Aorta (tissue), 5 donors: ENCODE measurements around the gene QTRT2. TPM values are rescaled to one million over a fixed set of nuclear protein-coding genes. Genes with fewer than 3 reads are reported as not detected.

Experiments used
- ATAC-seq: fragments of 200-7000 bp; cut with Tn5 transposase; one replicate; pipeline ENCODE4 v1.9.1; 2022; ENCODE audit warnings: moderate library complexity; ENCODE audit not compliant: low FRiP score
- DNase-seq, 2 donors: peaks; one replicate each; pipeline ENCODE4 v3.0.0-alpha.2; 2020
- H3K27ac ChIP-seq, 2 donors: one replicate each; pipeline ENCODE4 v1.5.1; 2013; ENCODE audit warnings: low read length in 2 of 2, mild to moderate bottlenecking in 2 of 2, moderate library complexity in 2 of 2, control low read depth in 1 of 2, inconsistent platforms in 1 of 2, low read depth in 1 of 2
- H3K27me3 ChIP-seq, 2 donors: one replicate each; pipeline ENCODE4 v1.6.1; 2013; ENCODE audit warnings: control low read depth in 1 of 2, low read length in 1 of 2, mild to moderate bottlenecking in 1 of 2, moderate library complexity in 1 of 2; ENCODE audit not compliant: insufficient read depth in 2 of 2, control insufficient read depth in 1 of 2
- H3K36me3 ChIP-seq, 2 donors: one replicate each; pipeline ENCODE4 v1.6.1; 2013; ENCODE audit warnings: control low read depth in 1 of 2, low read length in 1 of 2, mild to moderate bottlenecking in 1 of 2; ENCODE audit not compliant: insufficient read depth in 2 of 2, control insufficient read depth in 1 of 2
- H3K4me1 ChIP-seq, 2 donors: one replicate each; pipeline ENCODE4 v1.6.1; 2013; ENCODE audit warnings: low read length in 2 of 2, control low read depth in 1 of 2, mild to moderate bottlenecking in 1 of 2, moderate library complexity in 1 of 2; ENCODE audit not compliant: insufficient read depth in 2 of 2, control insufficient read depth in 1 of 2
- H3K4me3 ChIP-seq, 2 donors: one replicate each; pipeline ENCODE4 v1.5.1; 2013; ENCODE audit warnings: low read length in 2 of 2, control low read depth in 1 of 2, mild to moderate bottlenecking in 1 of 2
- H3K9me3 ChIP-seq: one replicate; pipeline ENCODE4 v1.6.1; 2013; ENCODE audit warnings: mild to moderate bottlenecking, low read length; ENCODE audit not compliant: control insufficient read depth
- WGBS, 2 donors: extraction: QIAGEN DNeasy Blood & Tissue Kit; methylation state at CpG; one replicate each; pipeline ENCODE4 v1.1.7; 2013; 5-methylcytosine and 5-hydroxymethylcytosine counted together
- intact Hi-C, 2 donors: fragments of 100-400 bp; cut with DNase I; formaldehyde crosslinking; loops; one replicate each; pipeline versions ENCODE4 v1.14.2 to v1.15.0; 2022
- polyA plus RNA-seq, 2 donors: library from polyadenylated mRNA; stranded (reverse); fragments of 200-250 nt; gene quantifications; one replicate each; pipeline ENCODE4 v1.2.3, GENCODE V29; 2013
- total RNA-seq, 2 donors: library from RNA; stranded (reverse); fragmentation: NEBNext Ultra II Directional; extraction: Animal tissue kit (Norgen Biotek cat#: 25700); gene quantifications; one replicate each; pipeline ENCODE4 v1.2.1, GENCODE V29; 2021
- donor health status: healthy with polysubstance abuse.
- donor health status: Bipolar disorder and iron deficiency.
- donor health status: DM: no; HTN: no; CAD: no.
- donor health status: DM: no; HTN: no; CAD: no.
- donor health status: DM: yes; HTN: yes; CAD: no.

The QTRT2 gene
- total and polyA plus RNA-seq, 4 donors, result 4.5 to 23.4 (median 10.4) TPM

DNA sequence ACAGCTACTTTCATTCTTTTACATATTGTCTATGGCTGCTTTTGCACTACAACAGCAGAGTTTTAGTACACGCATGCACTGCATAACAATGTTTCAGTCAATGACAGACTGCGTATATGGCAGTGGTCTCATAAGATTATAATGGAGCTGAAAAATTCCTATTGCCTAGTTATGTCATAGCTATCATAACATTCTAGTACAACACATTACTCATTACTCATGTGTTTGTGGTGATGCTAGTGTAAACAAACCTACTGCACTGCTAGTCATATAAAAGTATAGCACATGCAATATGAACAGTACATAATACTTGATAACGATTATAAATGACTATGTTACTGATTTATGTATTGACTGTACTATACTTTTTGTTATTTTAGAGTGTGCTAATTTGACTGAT is 47.9 kb downstream of the QTRT2 start:
- Histone ChIP-seq H3K27me3 (no peaks in the 10 kb centered on the region), H3K4me3 (no peak overlapping the region), H3K9me3 (no peaks in the 10 kb centered on the region), H3K27ac (no peak overlapping the region), H3K36me3 (no peaks in the 10 kb centered on the region), H3K4me1 (no peaks in the 10 kb centered on the region)
- DNase-seq (no peak), ATAC-seq (no peak)
- WGBS, 2 donors, result 83 to 84% methylated on average over 3 of the region's 3 CpGs
- intact Hi-C loops, result no loop called here

DNA sequence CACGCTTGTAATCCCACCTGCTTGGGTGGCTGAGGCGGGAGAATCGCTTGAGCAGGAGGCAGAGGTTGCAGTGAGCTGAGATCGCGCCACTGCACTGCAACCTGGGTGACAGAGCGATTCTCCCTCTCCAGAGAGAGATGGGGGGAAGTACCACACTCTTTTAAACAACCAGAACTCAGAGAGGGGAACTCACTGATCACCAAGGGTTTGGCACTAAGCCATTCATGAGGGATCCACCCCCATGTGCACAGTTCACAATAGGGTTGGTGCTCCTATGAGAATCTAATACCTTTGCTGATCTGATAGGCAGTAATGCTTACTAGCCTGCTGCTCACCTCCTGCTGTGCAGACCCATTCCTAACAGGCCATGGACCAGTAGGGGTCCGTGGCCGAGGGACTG is 51.6 kb downstream of the QTRT2 start:
- 95 to 97% methylated on average over 8 of the region's 8 CpGs for WGBS, 2 donors
- intact Hi-C loops, result no loop called here
- no peak for DNase-seq
- Histone ChIP-seq H3K36me3 (no peaks in the 10 kb centered on the region), H3K27ac (no peak overlapping the region), H3K4me3 (no peak overlapping the region), H3K9me3 (no peaks in the 10 kb centered on the region), H3K27me3 (no peaks in the 10 kb centered on the region), H3K4me1 (no peaks in the 10 kb centered on the region)
- ATAC-seq, result no peak

DNA sequence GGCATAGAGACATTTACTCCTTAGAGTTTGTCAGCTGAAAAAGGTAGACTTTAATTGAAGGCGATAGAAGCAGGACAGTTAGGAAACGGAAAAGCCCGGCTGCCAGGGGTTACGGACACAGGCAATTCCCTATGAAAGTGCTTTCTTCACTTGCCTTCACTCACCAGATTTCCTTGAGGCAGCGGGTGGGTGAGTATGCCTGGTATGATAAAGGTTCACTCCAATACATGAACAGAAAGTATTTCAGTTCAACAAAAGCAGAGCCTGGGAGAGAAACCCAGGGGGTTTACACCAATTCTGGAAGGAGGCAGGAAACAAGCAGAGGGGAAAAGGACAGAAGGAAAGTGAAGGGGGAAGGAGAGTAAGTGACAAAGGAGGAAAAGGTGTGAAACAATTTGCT is 53.9 kb downstream of the QTRT2 start:
- Histone ChIP-seq H3K27me3 (no peaks in the 10 kb centered on the region), H3K4me3 (no peak overlapping the region), H3K9me3 (no peaks in the 10 kb centered on the region), H3K36me3 (no peaks in the 10 kb centered on the region), H3K4me1 (no peaks in the 10 kb centered on the region), H3K27ac (no peak overlapping the region)
- DNase-seq, result no peak
- 57 to 58% methylated on average over 5 of the region's 5 CpGs for WGBS, 2 donors
- no peak for ATAC-seq
- intact Hi-C loops, result no loop called here

DNA sequence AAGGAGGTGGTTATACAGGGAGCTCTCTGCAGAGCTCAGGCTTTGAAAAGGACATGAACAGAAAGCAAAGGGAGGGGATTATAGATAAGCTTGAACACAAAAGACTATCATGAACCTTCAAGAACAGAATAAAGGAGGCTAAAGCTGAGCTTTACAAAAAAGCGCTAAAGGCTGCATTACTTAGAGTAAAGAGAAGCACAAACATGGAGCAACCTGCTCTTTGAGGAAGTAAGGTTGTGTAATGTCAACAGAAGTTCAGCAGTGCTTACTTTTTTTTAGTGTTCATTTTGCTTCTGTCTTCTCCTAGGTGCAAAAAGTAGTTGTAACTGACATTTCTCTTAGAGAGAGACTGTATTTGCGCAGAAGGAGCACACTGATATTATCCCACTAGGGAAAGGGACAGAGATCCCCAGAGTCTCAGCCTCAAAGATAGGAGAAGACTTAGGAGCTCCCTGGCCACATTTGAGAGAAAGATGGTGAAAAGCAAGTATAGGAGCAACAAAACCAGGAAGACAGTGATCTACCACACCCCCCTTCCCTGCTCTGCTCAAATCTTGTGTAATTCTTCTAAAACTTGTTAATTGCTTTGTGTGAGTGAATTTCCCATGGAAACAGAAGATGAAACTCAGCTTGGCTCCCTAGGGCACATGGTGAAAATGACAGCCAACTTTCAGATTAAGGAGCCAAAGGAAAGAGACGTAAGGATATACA is 54.7 kb downstream of the QTRT2 start:
- whole genome bisulfite sequencing, 2 donors, result 81 to 84% methylated on average over 3 of the region's 3 CpGs
- no peaks in the 10 kb centered on the region for H3K36me3 ChIP-seq
- no peaks in the 10 kb centered on the region for H3K4me1 ChIP-seq
- DNase-seq (no peak), ATAC-seq (no peak)
- intact Hi-C loops, result no loop called here
- no peak overlapping the region for H3K4me3 ChIP-seq
- no peak overlapping the region for H3K27ac ChIP-seq
- no peaks in the 10 kb centered on the region for H3K27me3 ChIP-seq
- no peaks in the 10 kb centered on the region for H3K9me3 ChIP-seq

DNA sequence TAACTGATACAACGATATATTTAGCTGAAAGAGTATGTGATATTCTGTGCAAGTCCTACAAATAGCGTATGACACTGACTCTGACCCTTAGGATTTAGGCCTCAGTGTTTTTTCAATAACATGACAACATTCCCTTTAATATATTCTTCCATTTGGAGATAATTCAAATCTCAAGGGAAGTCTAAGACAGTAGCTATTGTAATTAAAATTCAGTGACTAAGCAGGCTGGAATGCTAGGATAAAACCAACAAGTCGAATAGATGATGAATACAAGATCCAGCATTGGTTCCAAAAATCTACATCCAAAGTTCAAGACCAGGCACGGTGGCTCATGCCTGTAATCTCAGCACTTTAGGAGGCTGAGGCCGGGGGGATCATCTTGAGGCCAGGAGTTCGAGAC is 56.2 kb downstream of the QTRT2 start:
- Histone ChIP-seq H3K4me1 (no peaks in the 10 kb centered on the region), H3K27ac (no peak overlapping the region), H3K4me3 (no peak overlapping the region), H3K9me3 (no peaks in the 10 kb centered on the region), H3K36me3 (no peaks in the 10 kb centered on the region), H3K27me3 (no peaks in the 10 kb centered on the region)
- 84 to 85% methylated on average over 6 of the region's 6 CpGs for WGBS, 2 donors
- no peak for ATAC-seq
- no peak for DNase-seq
- intact Hi-C loops, result no loop called here

DNA sequence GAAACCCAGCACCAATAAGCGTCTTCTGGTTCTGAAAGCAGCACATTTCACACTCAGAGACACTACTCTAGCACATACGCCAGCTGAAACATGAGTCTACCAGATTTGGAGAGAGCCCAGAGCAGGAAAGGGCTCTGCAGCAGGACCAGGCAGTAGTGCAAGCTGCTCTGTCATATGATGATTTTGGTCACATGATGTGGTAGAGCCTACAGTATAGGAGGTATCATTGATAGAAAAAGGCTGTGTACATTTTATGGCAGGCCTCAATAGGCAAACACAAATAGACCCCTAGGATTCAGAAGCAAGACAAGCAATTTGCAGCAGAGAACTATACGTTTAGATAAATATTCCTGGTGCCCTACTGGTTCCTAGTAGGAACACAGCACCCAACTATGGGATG is 58.2 kb downstream of the QTRT2 start:
- ATAC-seq (no peak), DNase-seq (no peak)
- intact Hi-C loops, result no loop called here
- 81% methylated on average over 3 of the region's 3 CpGs for WGBS, 2 donors
- H3K4me1 ChIP-seq, result no peaks in the 10 kb centered on the region
- no peak overlapping the region for H3K27ac ChIP-seq
- no peaks in the 10 kb centered on the region for H3K27me3 ChIP-seq
- no peaks in the 10 kb centered on the region for H3K9me3 ChIP-seq
- no peak overlapping the region for H3K4me3 ChIP-seq
- no peaks in the 10 kb centered on the region for H3K36me3 ChIP-seq

DNA sequence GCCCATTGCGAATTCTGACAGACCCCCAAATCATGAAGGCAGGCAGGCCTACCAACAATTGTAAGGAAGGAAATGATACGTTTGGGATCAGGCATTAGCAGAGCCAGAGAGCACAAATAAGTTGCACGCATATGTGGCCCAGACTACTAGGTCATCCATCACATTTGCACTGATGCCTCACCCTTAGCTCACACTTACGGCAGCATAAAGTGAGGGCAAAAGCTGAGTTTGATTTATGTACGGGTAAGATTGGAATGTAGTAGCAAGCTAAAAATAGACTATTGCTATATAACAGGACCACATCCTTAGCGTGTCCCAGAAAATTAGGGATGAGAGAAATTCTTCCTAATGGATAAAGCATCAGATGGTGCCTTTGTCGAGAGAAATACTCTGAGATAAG is 58.6 kb downstream of the QTRT2 start:
- Histone ChIP-seq H3K27ac (no peak overlapping the region), H3K36me3 (no peaks in the 10 kb centered on the region), H3K9me3 (no peaks in the 10 kb centered on the region), H3K27me3 (no peaks in the 10 kb centered on the region), H3K4me1 (no peaks in the 10 kb centered on the region), H3K4me3 (no peak overlapping the region)
- 63 to 66% methylated on average over 7 of the region's 7 CpGs for WGBS, 2 donors
- ATAC-seq (no peak), DNase-seq (no peak)
- intact Hi-C loops, result no loop called here

DNA sequence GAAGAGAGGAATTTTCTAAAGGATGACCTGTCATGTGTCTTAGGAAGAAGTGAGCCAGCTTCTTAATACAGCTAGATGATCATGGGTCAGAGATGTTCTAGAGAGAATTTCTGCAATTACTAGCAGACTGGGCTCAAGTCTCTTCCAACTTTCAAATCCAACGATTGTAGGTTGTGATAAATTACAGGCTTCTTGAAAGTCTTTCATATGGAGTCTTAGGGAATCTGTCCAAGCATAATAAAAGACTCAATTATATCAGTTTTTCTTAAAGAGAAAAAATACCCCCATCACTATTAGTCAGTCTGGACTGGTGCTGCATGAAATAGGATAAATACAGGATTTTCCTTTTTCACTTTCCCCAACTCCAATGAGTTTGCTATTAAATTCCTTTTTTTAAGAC is 63.2 kb downstream of the QTRT2 start:
- no peak for DNase-seq
- H3K27ac ChIP-seq, result no peak overlapping the region
- no peaks in the 10 kb centered on the region for H3K9me3 ChIP-seq
- intact Hi-C loops, result no loop called here
- no peak overlapping the region for H3K4me3 ChIP-seq
- 4 to 6% methylated on average over 1 of the region's 1 CpG for WGBS, 2 donors
- ATAC-seq, result no peak
- no peaks in the 10 kb centered on the region for H3K4me1 ChIP-seq
- H3K36me3 ChIP-seq, result no peaks in the 10 kb centered on the region
- H3K27me3 ChIP-seq, result no peaks in the 10 kb centered on the region

DNA sequence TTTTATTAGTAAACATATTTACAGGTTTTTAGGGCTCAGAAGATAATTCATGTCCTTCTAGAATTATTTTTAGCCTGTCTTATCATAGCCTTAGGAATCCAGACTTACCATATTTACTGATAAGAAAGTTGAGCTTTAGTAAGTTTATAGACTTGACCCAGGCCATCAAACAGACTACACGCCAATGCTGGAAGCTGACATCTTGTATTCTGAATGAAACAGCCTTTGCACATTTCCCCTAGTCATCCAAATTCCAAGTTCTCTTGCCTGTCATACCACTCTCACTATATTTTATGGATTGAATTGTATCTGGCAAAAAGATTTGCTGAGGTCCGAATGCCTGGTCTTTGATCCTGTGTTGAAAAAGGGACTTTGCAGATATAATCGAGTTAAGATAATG is 63.7 kb downstream of the QTRT2 start:
- H3K9me3 ChIP-seq, result no peaks in the 10 kb centered on the region
- intact Hi-C loops, result no loop called here
- no peaks in the 10 kb centered on the region for H3K4me1 ChIP-seq
- no peak overlapping the region for H3K27ac ChIP-seq
- H3K4me3 ChIP-seq, result no peak overlapping the region
- no peaks in the 10 kb centered on the region for H3K36me3 ChIP-seq
- H3K27me3 ChIP-seq, result no peaks in the 10 kb centered on the region
- 28 to 43% methylated on average over 3 of the region's 3 CpGs for WGBS, 2 donors
- no peak for ATAC-seq
- no peak for DNase-seq
